Dedifferentiated amniotic fluid mesenchymal stem cell (primary cell): ENCODE results near the gene ATP8B1.

ENCODE experiments used
- DNase-seq: peaks from one replicate; pipeline ENCODE4 v3.0.0-alpha.2; 2016; ENCODE audit errors: extremely low spot score

Gene ATP8B1

DNA sequence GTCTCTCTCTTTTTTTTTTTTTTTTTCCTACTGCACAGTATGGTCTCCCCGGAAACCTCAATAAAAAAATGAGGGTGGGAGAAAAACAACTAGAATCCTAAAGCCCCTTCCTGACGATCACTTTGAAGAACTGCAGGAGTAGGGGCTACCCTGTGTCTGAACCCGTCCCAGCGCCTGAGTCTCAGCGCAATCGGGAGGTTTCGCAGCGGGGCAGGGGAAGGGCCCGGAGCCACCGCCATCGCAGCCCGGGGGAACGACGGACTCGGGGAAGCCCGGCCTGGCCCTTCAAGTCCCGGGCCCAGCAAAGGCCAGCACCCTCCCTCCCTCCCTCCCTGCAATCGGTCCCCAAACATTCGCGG, 181.9 kb downstream of the ATP8B1 start:
- DNase-seq = no peak

GRCh38 chr18:57619876-57620275, 183.2 kb downstream of the ATP8B1 start:
- DNase-seq = no peak

- DNase-seq = no peak
Observed at GRCh38 chr18:57618910-57619309, 184.2 kb downstream of the ATP8B1 start.

DNA sequence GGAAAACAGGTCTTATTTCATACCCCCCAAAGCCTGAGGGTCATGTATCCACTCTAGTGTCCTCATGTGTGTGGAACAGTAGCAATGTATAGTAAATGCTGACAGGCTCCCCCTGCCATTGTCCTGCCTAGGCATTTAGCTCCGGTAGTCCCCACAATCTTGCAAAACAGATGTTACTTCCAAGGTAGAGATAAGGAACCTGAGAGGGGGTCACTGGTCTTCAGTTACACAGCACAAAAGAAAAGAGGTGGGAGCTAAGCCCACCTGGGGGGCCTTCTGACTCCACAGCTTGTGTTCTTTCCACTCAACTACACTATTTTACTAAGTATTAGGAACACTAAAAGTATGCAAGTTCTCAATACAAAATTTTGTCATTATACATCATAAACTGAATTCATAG, 199.2 kb downstream of the ATP8B1 start:
- DNase-seq = no peak
